H9 (cell line): Measurements from ENCODE around the gene ASF1B. TPM values are rescaled to one million over a fixed set of nuclear protein-coding genes. Genes with fewer than 3 reads are reported as not detected.

Experiments used
- DNase-seq: peaks from one replicate; pipeline ENCODE4 v3.0.0-alpha.2; 2017
- H2AFZ ChIP-seq: one replicate; pipeline ENCODE4 v1.6.1; 2013; ENCODE audit warnings: mild to moderate bottlenecking, low read length, control low read depth, moderate library complexity
- H2AK5ac ChIP-seq: 2 replicates; pipeline ENCODE4 v1.6.1; 2013; ENCODE audit warnings: low read length, control low read depth, mixed read lengths; ENCODE audit not compliant: insufficient read length
- H2BK120ac ChIP-seq: one replicate; pipeline ENCODE4 v1.6.1; 2013; ENCODE audit warnings: low read depth, mild to moderate bottlenecking, low read length, control low read depth, inconsistent platforms; ENCODE audit not compliant: poor library complexity, severe bottlenecking
- H2BK12ac ChIP-seq: 2 replicates; pipeline ENCODE4 v1.6.1; 2013; ENCODE audit warnings: low read length, control low read depth, mixed read lengths, low read depth; ENCODE audit not compliant: insufficient read length
- H2BK15ac ChIP-seq: 2 replicates; pipeline ENCODE4 v1.6.1; 2013; ENCODE audit warnings: low read depth, low read length, control low read depth
- H2BK20ac ChIP-seq: one replicate; pipeline ENCODE4 v1.6.1; 2013; ENCODE audit warnings: low read depth, mild to moderate bottlenecking, low read length, control low read depth, inconsistent platforms; ENCODE audit not compliant: poor library complexity, severe bottlenecking
- H2BK5ac ChIP-seq: 2 replicates; pipeline ENCODE4 v1.6.1; 2013; ENCODE audit warnings: low read length, control low read depth, mixed read lengths; ENCODE audit not compliant: insufficient read length
- H3K14ac ChIP-seq: 2 replicates; pipeline ENCODE4 v1.6.1; 2013; ENCODE audit warnings: low read length, control low read depth; ENCODE audit not compliant: insufficient read depth
- H3K18ac ChIP-seq: 2 replicates; pipeline ENCODE4 v1.6.1; 2013; ENCODE audit warnings: low read depth, mild to moderate bottlenecking, mixed read lengths, low read length, control low read depth; ENCODE audit not compliant: insufficient read length
- H3K23ac ChIP-seq: 2 replicates; pipeline ENCODE4 v1.6.1; 2013; ENCODE audit warnings: low read length, control low read depth, mixed read lengths, low read depth; ENCODE audit not compliant: insufficient read length
- H3K23me2 ChIP-seq: 2 replicates; pipeline ENCODE4 v1.6.1; 2013; ENCODE audit warnings: low read depth, mild to moderate bottlenecking, mixed read lengths, low read length, control low read depth; ENCODE audit not compliant: insufficient read length, poor library complexity, severe bottlenecking
- H3K27ac ChIP-seq: 2 replicates; pipeline ENCODE4 v1.5.1; 2013; ENCODE audit warnings: low read length, control low read depth, mixed read lengths, low read depth; ENCODE audit not compliant: insufficient read length
- H3K27me3 ChIP-seq: 2 replicates; pipeline ENCODE4 v1.6.1; 2013; ENCODE audit warnings: low read length, control low read depth, inconsistent platforms; ENCODE audit not compliant: insufficient read depth
- H3K4ac ChIP-seq: 2 replicates; pipeline ENCODE4 v1.6.1; 2013; ENCODE audit warnings: low read depth, mild to moderate bottlenecking, control low read depth, inconsistent platforms, low read length, moderate library complexity
- H3K4me1 ChIP-seq: 2 replicates; pipeline ENCODE4 v1.6.1; 2013; ENCODE audit warnings: low read length, control low read depth, inconsistent platforms; ENCODE audit not compliant: insufficient read depth
- H3K4me2 ChIP-seq: 2 replicates; pipeline ENCODE4 v1.6.1; 2013; ENCODE audit warnings: low read length, control low read depth, mixed read lengths; ENCODE audit not compliant: insufficient read length, insufficient read depth
- H3K56ac ChIP-seq: 2 replicates; pipeline ENCODE4 v1.6.1; 2013; ENCODE audit warnings: low read depth, mild to moderate bottlenecking, mixed read lengths, low read length, control low read depth; ENCODE audit not compliant: insufficient read length
- H3K79me1 ChIP-seq: 2 replicates; pipeline ENCODE4 v1.6.1; 2013; ENCODE audit warnings: low read depth, mild to moderate bottlenecking, moderate library complexity, low read length, control low read depth, inconsistent platforms; ENCODE audit not compliant: insufficient read depth, poor library complexity, severe bottlenecking
- H3K79me2 ChIP-seq: 2 replicates; pipeline ENCODE4 v1.6.1; 2013; ENCODE audit warnings: low read length, control low read depth, inconsistent platforms; ENCODE audit not compliant: insufficient read depth
- H3K9ac ChIP-seq: 2 replicates; pipeline ENCODE4 v1.6.1; 2013; ENCODE audit warnings: low read length, control low read depth, mixed read lengths; ENCODE audit not compliant: insufficient read length; ENCODE audit errors: extremely low read depth
- H3K9me3 ChIP-seq: one replicate; pipeline ENCODE4 v1.6.1; 2013; ENCODE audit warnings: low read depth, low read length, inconsistent platforms; ENCODE audit not compliant: control insufficient read depth
- H3T11ph ChIP-seq: one replicate; pipeline ENCODE4 v1.6.1; 2013; ENCODE audit warnings: mild to moderate bottlenecking, low read length, control low read depth, inconsistent platforms
- H4K20me1 ChIP-seq: one replicate; pipeline ENCODE4 v1.6.1; 2013; ENCODE audit not compliant: control insufficient read depth, insufficient read length, insufficient read depth
- H4K5ac ChIP-seq: 2 replicates; pipeline ENCODE4 v1.6.1; 2013; ENCODE audit warnings: low read depth, mild to moderate bottlenecking, mixed read lengths, low read length, control low read depth; ENCODE audit not compliant: insufficient read length
- H4K8ac ChIP-seq: replicated peaks from 2 replicates; pipeline ENCODE4 v1.6.1; 2013; ENCODE audit warnings: low read length, control low read depth, mixed read lengths, low read depth; ENCODE audit not compliant: insufficient read length
- H4K91ac ChIP-seq: 2 replicates; pipeline ENCODE4 v1.6.1; 2013; ENCODE audit warnings: low read depth, mild to moderate bottlenecking, moderate library complexity, mixed read lengths, low read length, control low read depth; ENCODE audit not compliant: insufficient read length
- H3K27ac Mint-ChIP-seq, 3 experiments: 2 replicates in 2 of 3; 3 replicates in 1 of 3; pipeline ENCODE4 v1.8.0; 2020 to 2021; ENCODE audit warnings: mixed read lengths in 3 of 3, mild to moderate bottlenecking in 1 of 3, moderate library complexity in 1 of 3
- H3K27me3 Mint-ChIP-seq: 2 replicates; pipeline ENCODE4 v1.8.0; 2021; ENCODE audit warnings: low read depth, mild to moderate bottlenecking, moderate library complexity, mixed read lengths
- H3K36me3 Mint-ChIP-seq, 3 experiments: 2 replicates in 2 of 3; 3 replicates in 1 of 3; pipeline ENCODE4 v1.8.0; 2020 to 2021; ENCODE audit warnings: low read depth in 3 of 3, mixed read lengths in 3 of 3; ENCODE audit not compliant: insufficient read depth in 1 of 3
- H3K4me1 Mint-ChIP-seq, 2 experiments: 2 replicates each; pipeline ENCODE4 v1.8.0; 2020; ENCODE audit warnings: mixed read lengths in 2 of 2
- H3K4me3 Mint-ChIP-seq, 2 experiments: 2 replicates in 1 of 2; 3 replicates in 1 of 2; pipeline ENCODE4 v1.8.0; 2020 to 2021; ENCODE audit warnings: mild to moderate bottlenecking in 2 of 2, mixed read lengths in 2 of 2, moderate library complexity in 1 of 2
- H3K9me3 Mint-ChIP-seq, 2 experiments: 2 replicates in 1 of 2; 3 replicates in 1 of 2; pipeline ENCODE4 v1.8.0; 2020; ENCODE audit warnings: mild to moderate bottlenecking in 2 of 2, mixed read lengths in 2 of 2, moderate library complexity in 1 of 2
- CTCF ChIP-seq: fragments of 200-600 bp; sonication (generic); conservative IDR thresholded peaks from 3 replicates; pipeline ENCODE4 v1.8.0; 2021; ENCODE audit warnings: antibody characterized with exemption, mild to moderate bottlenecking
- WGBS: extraction: QIAGEN DNeasy Blood & Tissue Kit; methylation state at CpG from one replicate; pipeline ENCODE4 v1.1.7; 2013; ENCODE audit warnings: missing lambda C conversion rate, low lambda C conversion rate, mixed read lengths; ENCODE audit not compliant: insufficient read length; ENCODE audit errors: extremely low coverage; 5-methylcytosine and 5-hydroxymethylcytosine counted together
- total RNA-seq: library from RNA; stranded (reverse); gene quantifications from 2 replicates; pipeline ENCODE4 v1.2.1, GENCODE V29; 2021

Gene ASF1B
- total RNA-seq, 1 experiment from 2014 or later, result 46.6 TPM

GRCh38 chr19:14183741-14184350, 47.5 kb upstream of the ASF1B start:
- H3K4me3 Mint-ChIP-seq, result no peak overlapping the region
- TF ChIP-seq CTCF, result no peak
- H4K20me1 ChIP-seq, result peaks cover 3% of the 10 kb centered on the region

More at GRCh38 chr19:14183741-14184350, 47.5 kb upstream of the ASF1B start:
- no peak overlapping the region for H3K23ac ChIP-seq
- H2AFZ ChIP-seq, result no peak overlapping the region
- peaks cover 10% of the 10 kb centered on the region for H3K79me1 ChIP-seq
- H3K14ac ChIP-seq, result no peak overlapping the region
- no peak overlapping the region for H3K4me2 ChIP-seq
- WGBS, result no CpG with 5 or more reads among the region's 14 CpGs
- no peak overlapping the region for H3K56ac ChIP-seq
- H2BK120ac ChIP-seq, result no peak overlapping the region
- H3K9me3 Mint-ChIP-seq, result no peaks in the 10 kb centered on the region
- peaks cover 2 to 11% (median 4%) of the 10 kb centered on the region in 3 experiments; a peak in 5 of 7 replicates for H3K36me3 Mint-ChIP-seq
- H3K4ac ChIP-seq, result no peak overlapping the region
- H3T11ph ChIP-seq, result no peak overlapping the region
- no peaks in the 10 kb centered on the region for H3K27me3 Mint-ChIP-seq
- no peak for DNase-seq
- H3K23me2 ChIP-seq, result no peaks in the 10 kb centered on the region
- H3K27ac Mint-ChIP-seq, result no peak overlapping the region
- H3K79me2 ChIP-seq, result peaks cover 9% of the 10 kb centered on the region; the same call in 1 of the 2 replicates
- H2BK20ac ChIP-seq, result no peak overlapping the region
- H3K18ac ChIP-seq, result no peak overlapping the region
- no peak overlapping the region for H4K91ac ChIP-seq
- no peak overlapping the region for H2AK5ac ChIP-seq
- H3K9me3 ChIP-seq, result no peaks in the 10 kb centered on the region
- no peak overlapping the region for H3K27ac ChIP-seq
- no peak overlapping the region for H2BK15ac ChIP-seq
- H3K27me3 ChIP-seq, result no peaks in the 10 kb centered on the region
- H4K5ac ChIP-seq, result no peak overlapping the region
- no peaks in the 10 kb centered on the region for H3K4me1 ChIP-seq
- H3K9ac ChIP-seq, result no peak overlapping the region
- no peak overlapping the region for H4K8ac ChIP-seq
- H2BK5ac ChIP-seq, result no peak overlapping the region
- peaks cover 0 to 13% of the 10 kb centered on the region in 2 experiments; a peak in 2 of 4 replicates for H3K4me1 Mint-ChIP-seq
- H2BK12ac ChIP-seq, result no peak overlapping the region
